HepG2 (cell line): ENCODE measurements around the gene CDK15. TPM values are rescaled to one million over a fixed set of nuclear protein-coding genes. Genes with fewer than 3 reads are reported as not detected.

ENCODE experiments used
- ARHGAP35 ChIP-seq: sonication (generic); formaldehyde crosslinking; IDR thresholded peaks from 2 replicates; pipeline ENCODE4 v1.9.0; 2022; ENCODE audit warnings: mild to moderate bottlenecking, inconsistent platforms, moderate library complexity, missing genetic modification reagents, borderline replicate concordance
- ELF4 ChIP-seq: sonication (generic); formaldehyde crosslinking; IDR thresholded peaks from 2 replicates; pipeline ENCODE4 v1.5.0; 2020; ENCODE audit warnings: missing genetic modification reagents, mild to moderate bottlenecking, moderate library complexity, borderline replicate concordance
- NR2F1 ChIP-seq, 2 experiments: fragments of 450-650 bp in 1 of 2; formaldehyde crosslinking in 1 of 2; IDR thresholded peaks; 2 replicates each; pipeline versions ENCODE4 v1.5.0 to v1.6.1; 2016 to 2020; ENCODE audit warnings: mild to moderate bottlenecking in 1 of 2, missing compliant biosample characterization in 1 of 2, missing genetic modification reagents in 1 of 2, moderate library complexity in 1 of 2
- PHF8 ChIP-seq: sonication (generic); formaldehyde crosslinking; IDR thresholded peaks from 2 replicates; pipeline ENCODE4 v1.5.0; 2020; ENCODE audit warnings: missing genetic modification reagents
- POGZ ChIP-seq: sonication (generic); formaldehyde crosslinking; IDR thresholded peaks from 2 replicates; pipeline ENCODE4 v1.4.0; 2020; ENCODE audit warnings: mild to moderate bottlenecking, missing genetic modification reagents
- ZBED4 ChIP-seq: sonication (generic); formaldehyde crosslinking; IDR thresholded peaks from 2 replicates; pipeline ENCODE4 v1.4.0; 2020; ENCODE audit warnings: missing genetic modification reagents, borderline replicate concordance
- ZBTB3 ChIP-seq: sonication (generic); formaldehyde crosslinking; IDR thresholded peaks from 2 replicates; pipeline ENCODE4 v1.4.0; 2020; ENCODE audit warnings: low read depth, mild to moderate bottlenecking, moderate library complexity, missing genetic modification reagents, borderline replicate concordance
- ZIK1 ChIP-seq: sonication (generic); formaldehyde crosslinking; IDR thresholded peaks from 2 replicates; pipeline ENCODE4 v1.5.0; 2020; ENCODE audit warnings: mild to moderate bottlenecking, low read depth, missing genetic modification reagents, borderline replicate concordance
- ZNF12 ChIP-seq: sonication (generic); formaldehyde crosslinking; IDR thresholded peaks from 2 replicates; pipeline ENCODE4 v1.5.0; 2020; ENCODE audit warnings: missing genetic modification reagents
- ZNF234 ChIP-seq: sonication (generic); formaldehyde crosslinking; conservative IDR thresholded peaks from 2 replicates; pipeline ENCODE4 v1.5.1; 2020; ENCODE audit warnings: mild to moderate bottlenecking, missing genetic modification reagents
- ZNF569 ChIP-seq: sonication (generic); formaldehyde crosslinking; IDR thresholded peaks from 2 replicates; pipeline ENCODE4 v1.5.0; 2020; ENCODE audit warnings: mild to moderate bottlenecking, missing genetic modification reagents, moderate library complexity, borderline replicate concordance
- ZNF883 ChIP-seq: sonication (generic); formaldehyde crosslinking; IDR thresholded peaks from 2 replicates; pipeline ENCODE4 v1.5.1; 2020; ENCODE audit warnings: mild to moderate bottlenecking, missing genetic modification reagents; ENCODE audit errors: not compliant biosample characterization
- ZSCAN9 ChIP-seq: IDR thresholded peaks from 2 replicates; pipeline ENCODE4 v1.6.1; 2016; ENCODE audit warnings: borderline replicate concordance
- polyA plus RNA-seq, 8 experiments: library from polyadenylated mRNA; depleted of rRNA in 3 of 8; stranded (reverse) in 7 of 8; unstranded in 1 of 8; fragments of >200 nt; fragmentation: Illumina TruSeq in 4 of 8; extraction: Trizol in 4 of 8; gene quantifications; 2 replicates each; pipeline versions ENCODE4 v1.2.1 to v1.2.3, GENCODE V29; 2011 to 2016; ENCODE audit warnings: low read depth in 4 of 8, missing spikeins in 1 of 8, mixed read lengths in 1 of 8; ENCODE audit not compliant: insufficient read depth in 1 of 8
- total RNA-seq, 5 experiments: library from RNA; depleted of rRNA; stranded (reverse); fragments of >200 nt; fragmentation: Illumina TruSeq; extraction: Trizol; gene quantifications; 2 replicates each; pipeline ENCODE4 v1.2.3, GENCODE V29; 2016; ENCODE audit warnings: low read depth in 1 of 5
- TF ChIP-seq, protein P1 (sequence below): sonication (generic); formaldehyde crosslinking; IDR thresholded peaks from 2 replicates; pipeline ENCODE4 v1.5.1; 2020; ENCODE audit warnings: mild to moderate bottlenecking, missing genetic modification reagents, borderline replicate concordance
- TF ChIP-seq, protein P2 (sequence below): sonication (generic); formaldehyde crosslinking; IDR thresholded peaks from 2 replicates; pipeline ENCODE4 v1.4.0; 2020; ENCODE audit warnings: missing genetic modification reagents
- TF ChIP-seq, protein P3 (sequence below): IDR thresholded peaks from 2 replicates; pipeline ENCODE4 v1.6.1; 2012; ENCODE audit warnings: inconsistent platforms

CDK15 gene
- total and polyA plus RNA-seq, 2 of the 13 experiments (the other 11 are each of a cell fraction or from before 2014, with no cell fraction given): not detected

- TF ChIP-seq, protein P1, sequence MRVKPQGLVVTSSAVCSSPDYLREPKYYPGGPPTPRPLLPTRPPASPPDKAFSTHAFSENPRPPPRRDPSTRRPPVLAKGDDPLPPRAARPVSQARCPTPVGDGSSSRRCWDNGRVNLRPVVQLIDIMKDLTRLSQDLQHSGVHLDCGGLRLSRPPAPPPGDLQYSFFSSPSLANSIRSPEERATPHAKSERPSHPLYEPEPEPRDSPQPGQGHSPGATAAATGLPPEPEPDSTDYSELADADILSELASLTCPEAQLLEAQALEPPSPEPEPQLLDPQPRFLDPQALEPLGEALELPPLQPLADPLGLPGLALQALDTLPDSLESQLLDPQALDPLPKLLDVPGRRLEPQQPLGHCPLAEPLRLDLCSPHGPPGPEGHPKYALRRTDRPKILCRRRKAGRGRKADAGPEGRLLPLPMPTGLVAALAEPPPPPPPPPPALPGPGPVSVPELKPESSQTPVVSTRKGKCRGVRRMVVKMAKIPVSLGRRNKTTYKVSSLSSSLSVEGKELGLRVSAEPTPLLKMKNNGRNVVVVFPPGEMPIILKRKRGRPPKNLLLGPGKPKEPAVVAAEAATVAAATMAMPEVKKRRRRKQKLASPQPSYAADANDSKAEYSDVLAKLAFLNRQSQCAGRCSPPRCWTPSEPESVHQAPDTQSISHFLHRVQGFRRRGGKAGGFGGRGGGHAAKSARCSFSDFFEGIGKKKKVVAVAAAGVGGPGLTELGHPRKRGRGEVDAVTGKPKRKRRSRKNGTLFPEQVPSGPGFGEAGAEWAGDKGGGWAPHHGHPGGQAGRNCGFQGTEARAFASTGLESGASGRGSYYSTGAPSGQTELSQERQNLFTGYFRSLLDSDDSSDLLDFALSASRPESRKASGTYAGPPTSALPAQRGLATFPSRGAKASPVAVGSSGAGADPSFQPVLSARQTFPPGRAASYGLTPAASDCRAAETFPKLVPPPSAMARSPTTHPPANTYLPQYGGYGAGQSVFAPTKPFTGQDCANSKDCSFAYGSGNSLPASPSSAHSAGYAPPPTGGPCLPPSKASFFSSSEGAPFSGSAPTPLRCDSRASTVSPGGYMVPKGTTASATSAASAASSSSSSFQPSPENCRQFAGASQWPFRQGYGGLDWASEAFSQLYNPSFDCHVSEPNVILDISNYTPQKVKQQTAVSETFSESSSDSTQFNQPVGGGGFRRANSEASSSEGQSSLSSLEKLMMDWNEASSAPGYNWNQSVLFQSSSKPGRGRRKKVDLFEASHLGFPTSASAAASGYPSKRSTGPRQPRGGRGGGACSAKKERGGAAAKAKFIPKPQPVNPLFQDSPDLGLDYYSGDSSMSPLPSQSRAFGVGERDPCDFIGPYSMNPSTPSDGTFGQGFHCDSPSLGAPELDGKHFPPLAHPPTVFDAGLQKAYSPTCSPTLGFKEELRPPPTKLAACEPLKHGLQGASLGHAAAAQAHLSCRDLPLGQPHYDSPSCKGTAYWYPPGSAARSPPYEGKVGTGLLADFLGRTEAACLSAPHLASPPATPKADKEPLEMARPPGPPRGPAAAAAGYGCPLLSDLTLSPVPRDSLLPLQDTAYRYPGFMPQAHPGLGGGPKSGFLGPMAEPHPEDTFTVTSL (CRISPR knock-in tag): 0 out of 2 replicates have a peak, but pooled peaks have one; percentile 57
- TF ChIP-seq ZNF12: peak; percentile 3; the same call in 1 of the 2 replicates
- TF ChIP-seq ZNF234 (CRISPR knock-in tag): no peak
- TF ChIP-seq ZNF883 (CRISPR knock-in tag): peak; percentile 33
- no peak for TF ChIP-seq POGZ (CRISPR knock-in tag)
- TF ChIP-seq NR2F1 (CRISPR knock-in tag; IDR thresholded peaks at IDR 0.05): peak in 1 of 2 experiments; percentile 14; a peak in 1 of 4 replicates
- no peak; the same call in 1 of the 2 replicates for TF ChIP-seq ARHGAP35 (CRISPR knock-in tag)
- TF ChIP-seq, protein P2, sequence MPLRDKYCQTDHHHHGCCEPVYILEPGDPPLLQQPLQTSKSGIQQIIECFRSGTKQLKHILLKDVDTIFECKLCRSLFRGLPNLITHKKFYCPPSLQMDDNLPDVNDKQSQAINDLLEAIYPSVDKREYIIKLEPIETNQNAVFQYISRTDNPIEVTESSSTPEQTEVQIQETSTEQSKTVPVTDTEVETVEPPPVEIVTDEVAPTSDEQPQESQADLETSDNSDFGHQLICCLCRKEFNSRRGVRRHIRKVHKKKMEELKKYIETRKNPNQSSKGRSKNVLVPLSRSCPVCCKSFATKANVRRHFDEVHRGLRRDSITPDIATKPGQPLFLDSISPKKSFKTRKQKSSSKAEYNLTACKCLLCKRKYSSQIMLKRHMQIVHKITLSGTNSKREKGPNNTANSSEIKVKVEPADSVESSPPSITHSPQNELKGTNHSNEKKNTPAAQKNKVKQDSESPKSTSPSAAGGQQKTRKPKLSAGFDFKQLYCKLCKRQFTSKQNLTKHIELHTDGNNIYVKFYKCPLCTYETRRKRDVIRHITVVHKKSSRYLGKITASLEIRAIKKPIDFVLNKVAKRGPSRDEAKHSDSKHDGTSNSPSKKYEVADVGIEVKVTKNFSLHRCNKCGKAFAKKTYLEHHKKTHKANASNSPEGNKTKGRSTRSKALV (CRISPR knock-in tag): peak; percentile 44
- 0 out of 2 replicates have a peak, but pooled peaks have one; percentile 1 for TF ChIP-seq ZSCAN9 (CRISPR knock-in tag)
- TF ChIP-seq, protein P3, sequence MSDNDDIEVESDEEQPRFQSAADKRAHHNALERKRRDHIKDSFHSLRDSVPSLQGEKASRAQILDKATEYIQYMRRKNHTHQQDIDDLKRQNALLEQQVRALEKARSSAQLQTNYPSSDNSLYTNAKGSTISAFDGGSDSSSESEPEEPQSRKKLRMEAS: no peak
- TF ChIP-seq ZNF569: 0 out of 2 replicates have a peak, but pooled peaks have one; percentile 57
- no peak for TF ChIP-seq ELF4
- no peak for TF ChIP-seq ZBED4 (CRISPR knock-in tag)
- 0 out of 2 replicates have a peak, but pooled peaks have one; percentile 8 for TF ChIP-seq ZBTB3 (CRISPR knock-in tag)
- no peak for TF ChIP-seq ZIK1 (CRISPR knock-in tag)
- TF ChIP-seq PHF8: no peak
Observed at GRCh38 chr2:201779901-201780673, 26.2 kb upstream of the CDK15 start (continued).
